Effector CD8-positive, alpha-beta T cell (primary cell): ENCODE data around the gene CDK8.

Experiments used
- DNase-seq: peaks from one replicate; lab custom pipeline; 2025; lab: John Stamatoyannopoulos, UW

CDK8 gene

DNA sequence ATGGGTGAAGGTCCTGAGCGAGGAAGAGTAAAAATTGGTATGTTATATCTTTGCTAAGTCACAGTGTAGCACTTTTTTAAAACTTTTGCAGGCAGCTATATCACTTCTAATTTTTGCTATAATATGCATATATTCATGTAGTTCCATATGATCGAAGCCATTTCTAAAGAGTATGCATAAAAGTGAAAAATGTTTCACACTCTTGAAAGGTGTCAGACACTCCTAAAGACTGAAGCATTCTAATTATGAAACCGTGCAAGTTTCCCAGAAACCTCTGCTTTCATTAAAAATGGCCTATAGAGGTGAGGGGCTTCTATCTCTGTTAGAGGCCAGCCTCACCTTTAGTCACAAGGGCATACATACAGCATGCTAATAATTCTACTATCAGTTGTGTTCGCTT is 128.9 kb downstream of the CDK8 start:
- no peak for DNase-seq

DNA sequence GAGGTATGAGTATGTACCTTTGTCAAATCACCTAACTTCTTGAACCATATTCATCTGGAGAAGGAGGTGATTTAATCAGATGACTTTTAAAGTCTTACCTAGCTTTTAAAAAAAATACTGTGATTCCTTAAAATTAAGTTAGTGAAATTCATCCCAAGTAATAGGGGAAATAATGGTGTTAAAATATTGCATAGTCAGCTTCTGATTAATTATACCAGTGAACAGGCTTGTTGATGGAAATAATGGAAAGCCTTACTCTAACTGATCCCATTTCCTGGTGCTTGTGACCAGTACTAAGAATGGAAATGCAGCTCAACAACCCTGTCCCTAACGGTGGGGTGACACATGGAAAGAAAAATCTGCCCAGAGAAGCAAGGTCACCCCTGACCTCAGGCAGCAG is 130.7 kb downstream of the CDK8 start:
- DNase-seq: no peak

DNA sequence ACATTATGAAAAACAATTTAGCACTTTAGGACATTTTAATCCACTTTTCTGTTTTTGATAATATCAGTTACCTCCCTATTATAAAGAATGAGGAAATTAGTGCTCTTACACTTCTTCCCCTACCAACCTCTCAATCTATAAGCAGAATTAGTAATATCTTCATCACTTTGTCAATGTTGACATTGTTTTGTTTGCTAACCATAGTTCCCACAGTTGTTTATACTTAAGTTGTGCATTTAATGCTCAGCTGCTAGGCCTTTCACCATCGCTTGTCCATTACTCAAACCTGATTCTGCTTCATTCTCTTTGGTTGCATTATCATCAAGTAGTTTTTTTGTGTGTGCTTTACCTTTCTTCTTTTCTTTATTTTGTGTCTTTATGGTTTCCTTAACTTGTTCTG is 132.1 kb downstream of the CDK8 start:
- no peak for DNase-seq

DNA sequence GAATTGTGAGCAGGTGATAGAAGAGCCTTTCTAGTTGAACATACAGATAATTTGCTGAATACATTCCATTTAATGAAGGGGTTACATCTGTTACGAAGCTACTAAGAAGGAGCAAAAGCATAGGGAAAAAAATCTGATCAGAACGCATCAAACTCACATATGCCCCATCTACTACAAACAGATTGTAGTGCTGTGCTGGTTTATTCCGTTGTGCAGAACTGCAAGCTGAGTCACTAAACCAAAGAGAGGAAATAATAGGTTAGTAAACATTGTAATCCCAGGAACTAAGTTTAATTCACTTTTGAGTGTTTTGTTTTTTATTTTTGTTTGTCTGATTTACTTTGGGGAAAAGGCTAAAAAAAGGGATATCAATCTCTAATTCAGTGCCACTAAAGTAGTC is 136.3 kb downstream of the CDK8 start:
- no peak for DNase-seq

DNA sequence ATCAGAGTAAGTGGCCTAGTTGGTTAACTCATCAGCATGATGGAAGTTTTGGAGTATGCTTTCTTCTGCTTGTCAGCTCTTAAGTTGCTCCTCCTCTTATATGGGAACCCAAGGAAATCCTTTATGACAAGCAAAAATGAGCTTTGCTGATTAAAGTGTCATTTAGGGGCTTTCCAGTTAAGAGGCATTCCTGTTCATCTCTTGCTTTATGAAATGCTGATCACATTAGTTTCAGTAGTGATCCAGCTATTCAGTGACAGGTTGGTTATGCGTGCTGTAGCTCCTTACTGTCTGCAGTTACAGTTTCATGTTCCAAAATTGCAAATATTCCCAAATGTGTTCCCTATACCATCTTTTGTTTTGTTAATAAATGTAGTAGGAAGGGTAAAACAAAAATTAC is 146.6 kb downstream of the CDK8 start:
- no peak for DNase-seq

DNA sequence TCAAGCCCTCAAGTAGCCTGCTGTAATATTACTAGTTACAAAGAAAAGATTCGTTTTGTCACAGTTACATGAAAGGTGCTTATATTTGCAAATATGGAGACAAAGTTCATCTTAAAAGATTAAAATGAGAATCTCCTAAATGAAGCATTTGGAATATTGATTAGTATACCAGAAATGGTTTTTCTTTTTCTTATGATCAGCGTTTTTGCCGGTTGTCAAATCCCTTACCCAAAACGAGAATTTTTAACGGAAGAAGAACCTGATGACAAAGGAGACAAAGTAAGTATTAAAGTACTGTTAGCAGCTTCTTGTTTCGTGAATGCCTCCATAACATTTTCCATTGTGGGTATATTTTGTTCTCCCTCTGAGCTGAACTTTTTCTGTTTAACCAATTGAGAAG is 147.1 kb downstream of the CDK8 start:
- DNase-seq: no peak

DNA sequence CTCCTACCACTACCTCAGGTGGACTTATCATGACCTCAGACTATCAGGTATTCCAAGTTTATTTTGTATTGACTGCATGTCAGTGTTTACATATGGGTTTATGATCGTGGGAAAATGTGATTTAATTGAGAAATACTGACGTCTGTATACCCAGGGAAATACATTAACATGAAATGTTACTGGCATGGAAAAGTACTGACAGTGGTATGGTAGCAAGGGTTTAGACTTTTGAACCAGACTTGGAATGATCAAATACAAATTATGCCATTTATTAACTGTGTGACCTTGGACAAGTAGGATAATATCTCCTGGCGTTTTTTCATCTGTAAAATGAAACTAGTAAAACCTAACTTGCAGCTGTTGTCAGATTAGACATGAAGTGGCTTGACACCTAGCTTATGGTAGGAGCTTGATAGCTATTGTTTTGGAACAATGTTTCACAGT is 147.7 kb downstream of the CDK8 start:
- DNase-seq: no peak

DNA sequence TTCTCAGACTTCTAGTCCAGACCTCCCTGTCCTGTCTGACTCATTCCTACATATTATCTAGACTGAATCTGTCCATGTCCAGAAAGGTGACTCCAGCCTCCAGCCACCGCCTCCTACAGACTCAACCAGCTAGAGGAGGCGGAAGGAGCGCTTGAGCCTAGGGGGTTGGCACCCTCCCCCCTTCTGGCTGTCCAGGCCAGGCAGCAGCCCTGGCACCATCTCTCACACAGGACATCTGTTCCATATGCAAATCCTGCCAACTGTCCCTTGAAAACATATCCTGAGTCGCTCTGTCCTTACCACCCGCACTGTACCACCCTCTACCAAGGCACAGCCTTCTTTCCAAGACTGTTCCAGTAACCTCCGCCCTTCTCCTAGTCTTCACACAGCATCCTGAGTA is 152.9 kb downstream of the CDK8 start:
- DNase-seq: no peak

DNA sequence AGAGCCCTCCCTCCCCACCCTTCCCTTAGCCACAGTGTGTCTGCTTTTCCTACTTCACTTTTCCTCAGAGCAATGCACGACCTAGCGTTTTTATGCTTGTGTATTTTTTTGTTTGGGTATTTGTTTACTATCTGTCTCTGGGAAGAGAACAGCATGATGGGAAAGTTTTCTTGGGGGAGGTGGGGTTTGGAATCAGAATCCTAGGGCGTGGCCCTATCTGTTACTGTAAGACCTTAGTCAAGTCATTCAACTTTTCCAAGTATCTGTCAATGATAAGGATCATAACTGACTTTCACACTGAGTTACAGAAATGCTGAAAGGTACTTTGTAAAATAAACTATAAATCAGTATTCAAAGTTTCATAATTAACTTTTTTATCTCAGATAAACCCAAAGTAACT is 157.3 kb downstream of the CDK8 start:
- DNase-seq: no peak

DNA sequence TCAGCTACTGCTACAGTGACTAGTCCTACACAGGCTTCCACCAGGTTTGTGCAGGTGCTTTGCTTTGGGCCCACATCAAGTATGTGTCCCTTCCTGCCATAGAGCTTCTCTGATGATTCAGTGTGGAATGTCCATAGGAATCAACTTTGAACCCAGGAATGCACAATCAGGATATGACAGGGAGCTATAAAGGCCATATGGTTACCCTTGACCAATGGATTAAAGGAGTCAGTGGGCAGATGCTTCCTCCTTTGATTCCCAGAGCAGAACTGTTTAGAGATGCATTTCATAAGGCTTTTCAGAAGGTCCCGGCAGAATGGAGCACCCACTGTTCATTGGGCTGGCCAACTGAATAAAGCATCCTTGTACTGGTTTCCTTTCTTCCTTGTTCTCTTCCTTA is 158.3 kb downstream of the CDK8 start:
- no peak for DNase-seq

DNA sequence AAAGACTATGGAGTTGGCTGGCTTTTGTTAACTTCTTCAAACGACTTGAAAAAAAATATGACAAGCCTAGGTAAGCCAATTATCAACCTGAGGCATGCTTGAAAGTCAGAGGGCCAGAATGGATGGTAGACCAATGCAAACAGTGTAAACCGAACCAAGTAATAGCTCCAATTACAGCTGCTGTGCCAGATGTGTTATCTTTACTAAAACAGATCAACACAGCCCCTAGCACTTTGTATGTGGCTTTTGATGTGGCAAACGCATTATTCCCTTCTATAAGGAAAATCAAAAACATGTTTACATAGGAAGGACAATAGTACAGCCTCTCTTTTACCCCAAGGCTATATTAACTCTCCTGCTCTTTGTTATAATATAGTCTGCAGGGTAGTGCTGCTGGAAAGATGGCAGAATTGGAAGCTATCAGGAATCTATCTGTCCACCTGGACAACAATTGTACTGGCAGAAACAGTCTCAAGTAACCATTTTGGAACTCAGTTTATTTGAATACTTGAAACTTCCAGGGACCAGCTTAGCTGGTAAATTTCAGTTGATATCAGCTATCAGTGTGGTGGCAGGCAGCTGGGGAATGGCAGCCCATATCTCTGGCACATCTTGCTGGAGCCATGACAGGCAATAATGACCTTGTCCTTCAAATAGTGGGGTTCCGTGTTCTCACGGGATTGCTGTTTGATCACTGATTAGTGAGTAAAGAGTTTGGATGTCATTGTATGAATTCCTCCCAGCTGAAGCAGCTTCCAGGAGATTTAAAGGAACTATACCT is 159.2 kb downstream of the CDK8 start:
- DNase-seq: no peak

DNA sequence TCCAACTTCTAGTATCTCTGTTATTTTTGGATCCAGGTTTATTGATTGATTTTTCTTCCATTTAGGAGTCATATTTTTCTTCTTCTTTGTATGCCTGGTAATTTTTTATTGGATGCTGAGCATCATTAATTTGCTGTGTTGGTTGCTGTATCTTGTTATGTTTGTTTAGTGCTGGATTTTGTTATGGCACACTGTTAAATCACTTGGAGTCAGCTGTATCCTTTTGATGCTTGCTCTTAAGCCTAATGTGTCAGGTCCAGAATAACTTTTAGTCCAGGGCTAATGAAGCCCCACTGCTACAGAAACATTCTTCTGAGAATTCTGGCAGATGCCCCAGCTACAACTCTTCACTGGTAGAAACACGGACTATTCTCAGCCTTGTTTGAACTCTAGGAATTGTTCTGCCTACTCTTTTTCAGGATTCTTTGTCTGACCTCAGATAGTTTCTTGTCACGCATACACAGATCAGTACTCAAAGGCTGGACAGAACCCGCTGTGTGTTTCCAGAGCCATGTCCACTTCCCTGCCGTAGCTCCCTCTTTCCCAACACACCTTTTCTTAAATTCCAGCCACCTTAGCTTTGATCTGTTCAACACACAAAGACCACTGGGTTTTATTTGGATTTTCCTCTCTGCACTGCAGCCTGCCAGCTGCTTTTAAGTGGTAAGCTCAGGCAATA is 166.5 kb downstream of the CDK8 start:
- DNase-seq: no peak

DNA sequence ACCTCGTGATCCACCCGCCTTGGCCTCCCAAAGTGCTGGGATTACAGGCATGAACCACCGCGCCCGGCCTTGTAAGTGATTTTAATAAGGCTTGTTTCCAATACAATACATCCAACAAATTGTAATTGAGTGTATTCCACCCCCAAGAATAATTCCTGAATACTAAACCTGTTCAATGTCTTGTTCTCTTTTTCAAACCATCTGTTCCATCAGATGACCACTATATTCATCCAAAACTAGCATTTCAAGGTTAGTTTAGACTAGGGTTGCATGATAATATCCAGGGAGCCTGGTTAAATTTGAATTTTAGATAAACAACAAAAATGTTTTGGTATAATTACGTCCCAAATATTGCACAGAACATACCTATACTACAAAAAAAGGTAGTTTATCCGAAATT is 168.1 kb downstream of the CDK8 start:
- DNase-seq: no peak

DNA sequence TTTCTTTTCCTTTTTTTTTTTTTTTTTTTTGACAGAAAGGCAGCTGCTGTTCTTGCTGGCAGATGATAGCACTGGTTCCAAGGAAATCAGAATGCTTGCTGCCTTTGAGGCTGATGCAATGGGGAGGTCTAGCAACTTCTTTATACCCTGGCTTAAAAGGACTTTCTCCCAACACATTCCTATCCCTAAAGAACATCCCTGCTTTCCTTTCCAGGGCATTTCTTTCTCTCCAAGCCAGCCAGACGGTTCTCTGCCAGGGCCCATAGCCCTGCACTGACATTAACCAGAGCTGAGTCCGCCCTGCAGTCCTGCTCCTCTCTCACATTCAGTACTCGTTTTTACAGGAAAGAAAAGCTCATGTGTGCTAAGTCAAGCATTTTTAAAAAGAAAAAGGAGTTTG is 169.7 kb downstream of the CDK8 start:
- DNase-seq: no peak

DNA sequence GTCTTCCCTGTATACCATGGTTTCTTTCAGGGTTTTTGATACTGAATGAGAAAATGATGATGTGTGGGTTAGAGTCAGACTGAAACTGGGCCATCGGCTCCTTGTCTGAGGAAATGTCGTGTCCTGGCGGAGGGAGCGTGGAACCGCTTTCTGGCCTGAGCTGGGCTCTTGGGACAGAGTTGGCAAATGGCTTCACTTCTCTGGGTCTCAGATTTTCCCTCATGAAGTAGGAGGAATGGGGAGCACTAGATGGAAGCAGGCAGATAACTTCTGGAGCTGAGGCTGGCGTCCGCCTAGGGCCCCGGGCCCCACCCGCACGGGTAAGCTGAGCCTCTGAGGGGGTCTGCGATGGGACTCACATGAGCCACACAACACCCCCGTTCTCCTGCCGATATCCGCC is 170.3 kb downstream of the CDK8 start:
- DNase-seq: no peak

DNA sequence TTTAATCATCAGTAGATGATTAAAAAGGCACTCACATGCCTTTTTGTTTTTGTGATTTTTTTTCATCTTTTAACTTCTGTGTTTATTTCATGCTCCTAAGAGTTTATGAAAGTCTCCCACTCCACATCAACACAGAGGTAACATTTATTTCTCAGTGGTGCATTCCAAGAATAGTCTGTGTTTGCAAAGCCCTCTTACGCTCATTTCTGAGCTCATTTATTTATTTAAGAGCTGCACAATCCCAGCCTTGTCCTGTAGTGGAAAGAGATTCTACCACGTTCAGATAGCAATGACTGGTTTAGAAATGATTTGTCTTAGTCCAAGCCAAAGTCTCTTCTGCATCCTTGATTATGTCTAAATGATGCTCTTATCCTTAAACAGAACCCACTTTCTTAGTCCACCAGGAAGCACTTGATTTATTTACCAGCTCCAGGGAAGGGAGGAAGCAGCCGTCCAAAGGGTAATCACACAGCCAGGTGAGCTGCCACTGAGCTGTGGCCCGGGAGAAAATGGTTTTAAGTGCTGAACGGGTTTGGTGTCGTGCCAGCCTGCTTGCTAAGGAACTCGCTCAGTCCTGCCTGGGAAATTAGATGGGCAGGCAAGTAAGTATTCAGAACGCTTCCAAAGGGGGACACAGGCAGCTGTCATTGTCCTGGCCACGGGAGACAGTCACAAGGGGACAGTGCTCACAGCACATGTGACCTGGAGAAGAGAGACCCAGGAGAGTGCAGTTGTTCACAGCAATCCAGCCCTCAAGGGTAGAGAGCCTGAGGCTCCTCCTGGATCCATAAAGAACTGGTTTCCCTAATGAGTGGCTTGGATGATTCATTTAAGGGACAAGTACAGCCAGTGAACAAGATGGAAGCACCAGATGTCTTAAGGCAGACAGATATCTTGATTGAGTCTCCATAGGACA is 171.8 kb downstream of the CDK8 start:
- DNase-seq: no peak

DNA sequence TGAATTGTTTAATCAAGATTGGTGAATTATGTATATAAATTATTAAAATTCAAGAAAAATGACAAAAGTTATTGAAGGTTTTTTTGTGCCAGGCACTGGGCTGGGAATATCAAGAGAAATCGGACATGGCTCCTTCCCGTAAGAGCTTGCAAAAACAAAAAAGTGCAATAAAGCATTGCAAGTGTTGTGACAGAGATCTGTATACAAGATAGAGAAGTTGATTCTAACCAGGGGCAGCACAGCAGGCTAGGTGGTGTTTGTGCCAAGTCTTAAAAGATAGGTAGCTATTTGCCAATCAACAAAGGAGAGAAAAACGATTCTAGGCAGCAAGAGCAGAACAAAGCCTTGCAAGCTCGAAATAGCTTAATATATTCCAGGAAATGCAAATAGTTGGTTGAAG is 179.8 kb downstream of the CDK8 start:
- DNase-seq: no peak

DNA sequence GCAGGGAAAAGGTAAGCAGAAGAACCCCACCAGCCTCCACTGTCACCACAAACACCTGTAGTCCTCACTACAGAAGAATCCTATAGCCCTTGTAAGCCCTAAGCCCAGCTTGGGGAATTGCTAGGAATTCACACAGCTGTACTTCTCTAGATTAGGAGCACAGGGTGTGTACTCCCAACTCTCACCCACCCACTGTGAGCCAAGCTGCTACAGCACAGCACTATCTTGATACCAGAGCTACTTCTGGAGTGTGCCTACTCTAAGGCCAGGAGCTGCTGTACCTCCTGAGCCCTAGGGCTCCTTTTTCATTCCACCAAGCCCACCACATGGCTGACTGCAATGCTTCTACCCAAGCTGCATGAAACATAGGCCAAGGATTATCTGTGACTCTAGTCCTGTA is 181.2 kb downstream of the CDK8 start:
- no peak for DNase-seq

DNA sequence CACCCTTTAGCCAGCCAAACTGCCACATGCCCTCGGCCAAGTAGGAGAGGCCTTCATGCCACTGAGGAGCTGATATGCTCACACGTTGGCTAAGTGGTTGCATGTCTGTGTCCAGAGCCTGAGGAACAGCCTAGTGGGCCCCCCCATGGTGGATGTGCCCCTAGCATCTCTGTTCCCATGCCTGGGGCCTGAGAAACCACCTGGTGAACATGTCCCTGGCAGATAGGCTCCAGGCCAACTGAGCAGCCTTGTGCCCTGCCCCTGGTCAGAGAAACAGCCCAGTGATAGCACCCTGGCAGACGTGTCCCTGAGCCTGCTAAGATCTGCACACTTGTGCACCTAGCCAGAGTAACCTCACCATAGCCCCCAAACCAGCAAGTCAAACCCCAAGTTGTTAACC is 181.7 kb downstream of the CDK8 start:
- DNase-seq: no peak

DNA sequence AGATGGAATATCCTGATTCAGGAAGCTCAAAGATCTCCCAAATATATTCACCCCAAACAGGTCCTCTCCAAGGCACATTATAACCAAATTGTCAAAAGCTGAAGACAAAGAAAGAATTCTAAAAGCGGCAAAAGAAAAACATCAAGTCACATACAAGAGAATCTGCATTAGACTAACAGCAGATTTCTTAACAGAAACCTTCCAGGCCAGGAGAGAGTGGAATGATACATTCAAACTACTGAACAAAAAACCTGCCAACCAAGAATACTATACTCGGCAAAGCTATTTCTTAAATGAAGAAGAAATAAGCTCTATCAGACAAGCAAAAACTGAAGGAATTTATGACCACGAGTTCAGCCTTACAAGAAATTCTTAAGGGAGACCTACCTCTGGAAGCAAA is 183.0 kb downstream of the CDK8 start:
- no peak for DNase-seq

DNA sequence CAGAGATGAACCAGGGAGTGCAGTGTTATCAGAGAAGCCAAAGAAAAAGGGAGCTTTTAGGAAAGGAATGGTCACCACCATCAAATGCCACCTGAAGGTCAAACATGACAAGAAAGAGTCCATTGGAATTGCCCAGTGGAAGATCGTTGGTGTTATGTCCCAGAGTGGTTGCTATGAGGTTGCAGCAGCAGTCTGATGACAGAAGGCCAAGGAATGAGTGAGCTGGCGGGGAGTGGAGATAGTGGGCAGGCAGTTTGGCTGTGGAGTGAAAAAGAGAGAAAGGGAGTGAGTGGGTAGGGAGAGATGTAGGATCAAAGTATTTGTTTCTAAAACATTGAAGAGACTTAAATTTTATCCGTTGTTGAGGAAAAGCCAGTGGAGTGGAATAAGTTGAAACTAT is 186.2 kb downstream of the CDK8 start:
- no peak for DNase-seq

DNA sequence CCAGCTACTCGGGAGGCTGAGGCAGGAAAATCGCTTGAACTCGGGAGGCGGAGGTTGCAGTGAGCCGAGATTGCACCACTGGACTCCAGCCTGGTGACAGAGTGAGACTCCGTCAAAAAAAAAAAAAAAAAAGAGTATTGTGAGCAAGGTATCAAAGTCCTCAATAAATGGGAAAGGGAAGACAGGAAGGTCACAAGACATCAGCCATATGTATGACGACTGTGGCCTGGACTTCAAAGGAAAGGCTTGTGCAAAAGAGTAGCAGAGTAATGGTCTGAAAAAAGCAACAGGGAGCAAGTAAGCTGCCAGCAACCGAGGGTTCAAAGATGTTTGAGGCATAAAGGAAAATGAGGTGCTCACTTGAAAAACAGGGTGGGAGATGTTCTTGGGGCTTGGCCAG is 187.5 kb downstream of the CDK8 start:
- no peak for DNase-seq

DNA sequence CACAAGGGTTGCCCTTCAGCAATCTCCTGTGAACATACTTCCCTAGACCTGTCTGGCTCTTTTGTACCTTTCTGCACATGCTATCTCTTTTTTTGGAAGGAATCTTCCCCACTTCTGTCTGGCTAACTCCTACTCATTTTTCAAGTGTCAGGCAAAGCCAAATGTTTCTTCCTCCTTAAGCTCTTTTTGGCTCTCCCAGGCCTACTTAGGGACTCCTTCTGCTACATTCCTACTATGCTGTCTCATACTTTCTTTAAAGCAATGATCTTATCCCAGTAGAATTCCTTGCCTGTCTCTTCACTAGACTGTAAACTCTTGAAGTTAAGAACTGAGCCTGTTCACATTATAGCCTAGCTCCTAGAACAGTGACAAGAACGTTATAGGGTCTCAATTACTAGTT is 188.6 kb downstream of the CDK8 start:
- DNase-seq: no peak
